A549 (cell line): ENCODE measurements around the gene SPINDOC. TPM values are rescaled to one million over a fixed set of nuclear protein-coding genes. Genes with fewer than 3 reads are reported as not detected.

Source experiments
- ATAC-seq, 2 experiments: fragments of 200-7000 bp in 1 of 2; fragments of >200 bp in 1 of 2; cut with Nextera tagmentation in 1 of 2; cut with Tn5 transposase in 1 of 2; 3 replicates each; pipeline versions ENCODE4 v1.8.0 to v1.9.1; 2018 to 2020; ENCODE audit warnings: mild to moderate bottlenecking in 1 of 2, moderate library complexity in 1 of 2
- CTCF ChIA-PET: fragments of 300-600 bp; sonication (Branson Sonifier 250); formaldehyde crosslinking; extraction: SDS; loops from one replicate; lab custom pipeline; 2021; ENCODE audit warnings: antibody characterized with exemption, inconsistent platforms; lab: Yijun Ruan, JAX
- POLR2A ChIA-PET: fragments of 350-600 bp; formaldehyde crosslinking; extraction: SDS; loops from one replicate; lab custom pipeline; 2021; ENCODE audit warnings: antibody characterized with exemption, inconsistent platforms; lab: Yijun Ruan, JAX
- DNase-seq, 2 experiments: peaks; one replicate each; pipeline versions ENCODE4 v3.0.0 to v3.0.0-alpha.2; 2011 to 2016; ENCODE audit warnings: low read depth in 1 of 2, low spot score in 1 of 2
- FAIRE-seq: peaks from 2 replicates; lab custom pipeline; 2011; peaks lifted over from hg19 to GRCh38; lab: Jason Lieb, UNC
- H3K27ac ChIP-seq, 2 experiments: fragments of >200 bp; sonication (Bioruptor Twin); formaldehyde crosslinking; 3 replicates each; pipeline ENCODE4 v1.5.1; 2016 to 2017
- H3K4me1 ChIP-seq: fragments of >200 bp; sonication (Bioruptor Twin); formaldehyde crosslinking; 3 replicates; pipeline ENCODE4 v1.6.1; 2016
- H3K4me2 ChIP-seq: fragments of >200 bp; sonication (Bioruptor Twin); formaldehyde crosslinking; 3 replicates; pipeline ENCODE4 v1.6.1; 2016
- H3K4me3 ChIP-seq: fragments of >200 bp; sonication (Bioruptor Twin); formaldehyde crosslinking; 3 replicates; pipeline ENCODE4 v1.5.1; 2016
- H3K9me3 ChIP-seq: fragments of >200 bp; sonication (Bioruptor Twin); formaldehyde crosslinking; 3 replicates; pipeline ENCODE4 v1.6.1; 2016
- EHF ChIP-seq: fragments of 250-450 bp; sonication (Bioruptor Pico); IDR thresholded peaks from 2 replicates; pipeline ENCODE4 v1.5.0; 2020; ENCODE audit warnings: mild to moderate bottlenecking
- GATA3 ChIP-seq: IDR thresholded peaks from 2 replicates; pipeline ENCODE4 v1.6.1; 2012; ENCODE audit warnings: borderline replicate concordance
- HDAC2 ChIP-seq: fragments of 200-600 bp; sonication (generic); IDR thresholded peaks from 2 replicates; pipeline ENCODE4 v1.6.1; 2016
- HOXB13 ChIP-seq: fragments of 250-450 bp; sonication (Bioruptor Pico); IDR thresholded peaks from 2 replicates; pipeline ENCODE4 v1.5.0; 2020; ENCODE audit warnings: low read depth, mild to moderate bottlenecking, moderate library complexity
- JUN ChIP-seq, 2 experiments: fragments of >200 bp; sonication (Bioruptor Twin); formaldehyde crosslinking; IDR thresholded peaks; 2 replicates in 1 of 2; 3 replicates in 1 of 2; pipeline ENCODE4 v1.6.1; 2016 to 2017
- JUNB ChIP-seq: fragments of >200 bp; sonication (Bioruptor Twin); formaldehyde crosslinking; IDR thresholded peaks from 2 replicates; pipeline ENCODE4 v1.6.1; 2016
- NPAS2 ChIP-seq: fragments of 250-450 bp; sonication (Bioruptor Pico); IDR thresholded peaks from 2 replicates; pipeline ENCODE4 v1.8.0; 2022; ENCODE audit warnings: mild to moderate bottlenecking, moderate library complexity, borderline replicate concordance
- POLR2A ChIP-seq: IDR thresholded peaks from 2 replicates; pipeline ENCODE4 v1.6.1; 2012; ENCODE audit warnings: mild to moderate bottlenecking, low read length
- RFX5 ChIP-seq: fragments of 450-650 bp; IDR thresholded peaks from 2 replicates; pipeline ENCODE4 v1.7.1; 2014; ENCODE audit warnings: antibody characterized with exemption, mild to moderate bottlenecking, moderate library complexity
- RNF2 ChIP-seq: fragments of 200-600 bp; sonication (generic); IDR thresholded peaks from 2 replicates; pipeline ENCODE4 v1.6.1; 2016; ENCODE audit warnings: low read depth, mild to moderate bottlenecking, antibody characterized with exemption, moderate library complexity, borderline replicate concordance
- TFCP2L1 ChIP-seq: fragments of 250-450 bp; sonication (Bioruptor Pico); IDR thresholded peaks from 2 replicates; pipeline ENCODE4 v1.5.0; 2021; ENCODE audit warnings: mild to moderate bottlenecking
- TP53 ChIP-seq: fragments of 250-450 bp; sonication (Bioruptor Pico); IDR thresholded peaks from 2 replicates; pipeline ENCODE4 v1.5.0; 2021; ENCODE audit warnings: mild to moderate bottlenecking, moderate library complexity
- WGBS: methylation state at CpG from one replicate; pipeline ENCODE4 v1.1.6; 2017; ENCODE audit errors: missing lambda C conversion rate; 5-methylcytosine and 5-hydroxymethylcytosine counted together
- polyA minus RNA-seq: library from RNA; depleted of rRNA, polyadenylated mRNA; stranded (reverse); fragments of >200 nt; gene quantifications from 2 replicates; pipeline ENCODE4 v1.2.3, GENCODE V29; 2011; rRNA and poly(A)+ RNA removed
- polyA plus RNA-seq, 4 experiments: library from polyadenylated mRNA; depleted of rRNA in 3 of 4; stranded (reverse); fragments of >200 nt; fragmentation: RNase III in 1 of 4; extraction: RNeasy Plus Mini Kit Qiagen cat#74134 plus additional on column Dnase treatment in 1 of 4; gene quantifications; 2 replicates in 3 of 4; 3 replicates in 1 of 4; pipeline ENCODE4 v1.2.3, GENCODE V29; 2011 to 2017
- TF ChIP-seq, protein P1 (sequence below): IDR thresholded peaks from 2 replicates; pipeline ENCODE4 v1.6.1; 2012
- TF ChIP-seq, protein P2 (sequence below): fragments of 250-450 bp; sonication (Bioruptor Pico); IDR thresholded peaks from 2 replicates; pipeline ENCODE4 v1.5.0; 2020; ENCODE audit warnings: low read depth, mild to moderate bottlenecking, moderate library complexity
- TF ChIP-seq, protein P3 (sequence below): IDR thresholded peaks from 2 replicates; pipeline ENCODE4 v1.6.1; 2012; ENCODE audit warnings: low read depth, borderline replicate concordance
- TF ChIP-seq, protein P4 (sequence below): fragments of >200 bp; sonication (Bioruptor Twin); formaldehyde crosslinking; IDR thresholded peaks from 3 replicates; pipeline ENCODE4 v1.6.1; 2016
- TF ChIP-seq, protein P5 (sequence below): fragments of 150-350 bp; IDR thresholded peaks from 2 replicates; pipeline ENCODE4 v1.6.1; 2014; ENCODE audit warnings: low read depth, mild to moderate bottlenecking, low read length

SPINDOC gene, protein sequence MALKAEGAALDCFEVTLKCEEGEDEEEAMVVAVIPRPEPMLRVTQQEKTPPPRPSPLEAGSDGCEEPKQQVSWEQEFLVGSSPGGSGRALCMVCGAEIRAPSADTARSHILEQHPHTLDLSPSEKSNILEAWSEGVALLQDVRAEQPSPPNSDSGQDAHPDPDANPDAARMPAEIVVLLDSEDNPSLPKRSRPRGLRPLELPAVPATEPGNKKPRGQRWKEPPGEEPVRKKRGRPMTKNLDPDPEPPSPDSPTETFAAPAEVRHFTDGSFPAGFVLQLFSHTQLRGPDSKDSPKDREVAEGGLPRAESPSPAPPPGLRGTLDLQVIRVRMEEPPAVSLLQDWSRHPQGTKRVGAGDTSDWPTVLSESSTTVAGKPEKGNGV
- 15.6 and 17.6 TPM in 2 replicates for polyA plus RNA-seq (2011; rRNA removed)
- 46.0 and 55.7 TPM in 2 replicates for polyA plus RNA-seq (2012; cell fraction: cytosol; rRNA removed)
- 38.7 and 42.5 TPM in 2 replicates for polyA plus RNA-seq (2012; cell fraction: nucleus; rRNA removed)
- 30.4 to 34.8 TPM (median 32.1 TPM) in 3 replicates for polyA plus RNA-seq (2017; fragmentation: RNase III; extraction: RNeasy Plus Mini Kit Qiagen cat#74134 plus additional on column Dnase treatment)
- 7.0 and 9.2 TPM in 2 replicates for polyA minus RNA-seq

DNA sequence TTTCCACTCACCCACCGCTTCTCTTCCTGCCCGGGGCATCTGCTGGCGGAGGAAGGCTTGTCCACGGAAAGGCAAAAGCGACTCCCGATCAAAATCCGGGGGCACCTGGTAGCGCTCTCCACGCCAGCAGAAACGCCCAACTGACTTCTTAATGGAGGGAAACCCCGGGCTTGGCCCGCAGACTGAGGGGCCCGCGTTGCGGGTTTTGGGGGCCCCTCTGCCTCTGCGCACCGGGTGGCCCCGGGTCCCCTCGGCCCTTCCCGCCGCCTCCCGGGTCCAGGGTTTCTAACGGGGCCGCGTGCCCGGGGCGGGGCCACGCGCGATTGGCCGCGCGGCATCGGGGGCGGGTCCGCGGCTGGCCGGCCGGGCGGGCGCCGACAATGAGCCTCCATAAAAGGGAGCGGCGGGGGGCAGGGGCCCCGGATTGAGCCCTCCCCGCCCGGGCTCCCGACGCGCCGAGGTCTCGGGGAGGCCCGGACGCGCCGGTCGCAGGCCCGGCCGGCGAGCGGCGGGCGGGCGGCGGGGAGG, at the start of gene SPINDOC:
Gene SPINDOC, plus strand, starts transcription at position 422 of the 528 bp plus-strand sequence. CDS start 231 bp downstream, outside the sequence.
- no peak for FAIRE-seq
- CTCF ChIA-PET = interaction anchor here (1.0 to 7.0 kb wide), 3 partner anchors 24 to 133 kb away, joined by 4 to 32 read pairs (median 5); partner anchors contain the start of gene ZFTA
- peak within 1 kb of the TSS; percentile 97 for H3K4me2 ChIP-seq
- TF ChIP-seq, protein P1, sequence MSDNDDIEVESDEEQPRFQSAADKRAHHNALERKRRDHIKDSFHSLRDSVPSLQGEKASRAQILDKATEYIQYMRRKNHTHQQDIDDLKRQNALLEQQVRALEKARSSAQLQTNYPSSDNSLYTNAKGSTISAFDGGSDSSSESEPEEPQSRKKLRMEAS = peak; percentile 85
- TF ChIP-seq POLR2A (peak; percentile 55), TP53 (CRISPR knock-in tag) (no peak), RNF2 (peak; percentile 60; the same call in 1 of the 2 replicates), JUN (IDR thresholded peaks at IDR 0.05) (peak in 1 of 2 experiments; percentile 85; a peak in 4 of 5 replicates), JUNB (no peak), HOXB13 (CRISPR knock-in tag) (peak; percentile 33; the same call in 1 of the 2 replicates), NPAS2 (CRISPR knock-in tag) (peak; percentile 47; the same call in 1 of the 2 replicates), RFX5 (no peak)
- TF ChIP-seq, protein P2, sequence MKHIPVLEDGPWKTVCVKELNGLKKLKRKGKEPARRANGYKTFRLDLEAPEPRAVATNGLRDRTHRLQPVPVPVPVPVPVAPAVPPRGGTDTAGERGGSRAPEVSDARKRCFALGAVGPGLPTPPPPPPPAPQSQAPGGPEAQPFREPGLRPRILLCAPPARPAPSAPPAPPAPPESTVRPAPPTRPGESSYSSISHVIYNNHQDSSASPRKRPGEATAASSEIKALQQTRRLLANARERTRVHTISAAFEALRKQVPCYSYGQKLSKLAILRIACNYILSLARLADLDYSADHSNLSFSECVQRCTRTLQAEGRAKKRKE (CRISPR knock-in tag) = peak; percentile 53; the same call in 1 of the 2 replicates
- TF ChIP-seq, protein P3, sequence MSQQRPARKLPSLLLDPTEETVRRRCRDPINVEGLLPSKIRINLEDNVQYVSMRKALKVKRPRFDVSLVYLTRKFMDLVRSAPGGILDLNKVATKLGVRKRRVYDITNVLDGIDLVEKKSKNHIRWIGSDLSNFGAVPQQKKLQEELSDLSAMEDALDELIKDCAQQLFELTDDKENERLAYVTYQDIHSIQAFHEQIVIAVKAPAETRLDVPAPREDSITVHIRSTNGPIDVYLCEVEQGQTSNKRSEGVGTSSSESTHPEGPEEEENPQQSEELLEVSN = peak; percentile 92
- TF ChIP-seq, protein P4, sequence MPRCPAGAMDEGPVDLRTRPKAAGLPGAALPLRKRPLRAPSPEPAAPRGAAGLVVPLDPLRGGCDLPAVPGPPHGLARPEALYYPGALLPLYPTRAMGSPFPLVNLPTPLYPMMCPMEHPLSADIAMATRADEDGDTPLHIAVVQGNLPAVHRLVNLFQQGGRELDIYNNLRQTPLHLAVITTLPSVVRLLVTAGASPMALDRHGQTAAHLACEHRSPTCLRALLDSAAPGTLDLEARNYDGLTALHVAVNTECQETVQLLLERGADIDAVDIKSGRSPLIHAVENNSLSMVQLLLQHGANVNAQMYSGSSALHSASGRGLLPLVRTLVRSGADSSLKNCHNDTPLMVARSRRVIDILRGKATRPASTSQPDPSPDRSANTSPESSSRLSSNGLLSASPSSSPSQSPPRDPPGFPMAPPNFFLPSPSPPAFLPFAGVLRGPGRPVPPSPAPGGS = peak; percentile 95
- TF ChIP-seq, all 56 proteins: peak for 9
- peak within 1 kb of the TSS; percentile 94 for H3K4me3 ChIP-seq
- peak within 1 kb of the TSS; percentile 96 to 97 for H3K27ac ChIP-seq
- peak; percentile 89 to 91 for ATAC-seq
- H3K9me3 ChIP-seq = no peaks in the 10 kb centered on the region
- POLR2A ChIA-PET = interaction anchor here (1.2 kb wide), 1 partner anchor 10 kb away, joined by 3 read pairs; no protein-coding TSS in a partner anchor
- under 1% methylated on average over 22 of the region's 65 CpGs for WGBS
- DNase-seq = peak; percentile 60 to 89
- peaks cover 17% of the 10 kb centered on the region for H3K4me1 ChIP-seq

DNA sequence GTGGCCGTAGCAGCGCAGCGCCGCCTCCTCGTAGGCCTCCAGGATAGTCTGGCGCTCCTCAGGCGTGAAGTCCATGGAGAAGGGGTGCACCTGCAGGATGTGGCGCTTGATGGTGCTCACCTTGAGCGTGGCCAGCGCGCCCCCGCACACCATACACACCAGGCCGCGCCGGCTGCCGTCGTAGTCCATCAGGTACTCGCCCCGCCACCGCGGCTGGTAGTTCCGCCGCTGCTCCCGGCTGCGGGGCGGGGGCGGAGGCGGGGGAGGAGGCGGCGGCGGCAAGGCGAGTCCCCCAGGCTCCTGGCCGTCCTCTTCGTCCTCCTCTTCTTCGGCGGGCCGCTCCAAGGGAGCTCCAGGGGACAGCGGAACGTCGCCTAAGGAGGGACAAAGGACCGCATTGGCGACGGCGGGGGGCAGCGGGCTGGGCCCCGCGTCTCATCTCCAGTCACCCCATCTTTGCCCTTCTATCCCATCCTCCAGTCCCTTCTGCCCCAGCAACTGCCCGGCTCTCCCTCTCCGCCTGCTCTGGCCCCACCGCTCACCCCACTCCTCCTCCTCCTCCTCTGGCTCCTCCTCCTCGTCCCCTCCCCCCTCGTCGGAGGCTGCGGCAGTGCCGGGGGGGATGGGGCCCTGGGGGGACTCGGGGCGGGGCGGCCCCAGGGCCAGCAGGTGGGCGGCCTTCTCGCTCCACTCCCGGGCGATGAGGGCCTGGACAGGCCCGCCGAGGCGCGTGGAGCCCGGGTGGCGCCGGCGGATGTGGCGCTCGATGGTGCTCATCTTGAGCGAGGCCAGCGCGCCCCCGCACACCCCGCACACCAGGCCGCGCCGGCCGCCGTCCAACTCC, 49.5 kb upstream of the SPINDOC start:
- Histone ChIP-seq H3K4me3 (no peak overlapping the region), H3K9me3 (no peaks in the 10 kb centered on the region), H3K4me1 (peaks cover 26% of the 10 kb centered on the region), H3K27ac (no peak overlapping the region), H3K4me2 (no peak overlapping the region)
- ChIA-PET POLR2A (no interaction called here), CTCF (interaction anchor here (0.7 to 1.6 kb wide), 2 partner anchors 74 to 182 kb away, joined by 4 to 6 read pairs; no protein-coding TSS in a partner anchor)
- FAIRE-seq (no peak), ATAC-seq (no peak), DNase-seq (no peak)
- 96% methylated on average over 46 of the region's 82 CpGs for whole genome bisulfite sequencing
- no peak for TF ChIP-seq TFCP2L1

DNA sequence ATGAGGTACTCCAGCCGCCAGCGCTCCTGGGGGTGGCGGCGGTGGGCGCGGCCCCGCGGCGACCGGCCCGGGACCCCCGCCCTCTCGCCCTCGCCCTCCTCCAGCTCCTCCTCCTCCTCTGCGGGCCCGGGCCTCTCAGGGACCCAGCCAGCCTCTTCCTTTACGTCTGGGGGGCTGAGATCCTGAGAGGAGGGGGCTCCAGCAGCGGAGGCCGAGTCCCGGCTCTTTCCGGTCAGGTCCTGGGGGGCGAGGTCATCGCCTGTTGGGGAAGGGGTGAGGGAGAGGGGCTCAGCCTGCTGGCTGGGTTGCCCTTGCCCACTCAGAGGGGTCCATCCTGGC, 48.9 kb upstream of the SPINDOC start:
- no peak for FAIRE-seq
- TF ChIP-seq HDAC2 (no peak), EHF (no peak), GATA3 (no peak)
- TF ChIP-seq, protein P5, sequence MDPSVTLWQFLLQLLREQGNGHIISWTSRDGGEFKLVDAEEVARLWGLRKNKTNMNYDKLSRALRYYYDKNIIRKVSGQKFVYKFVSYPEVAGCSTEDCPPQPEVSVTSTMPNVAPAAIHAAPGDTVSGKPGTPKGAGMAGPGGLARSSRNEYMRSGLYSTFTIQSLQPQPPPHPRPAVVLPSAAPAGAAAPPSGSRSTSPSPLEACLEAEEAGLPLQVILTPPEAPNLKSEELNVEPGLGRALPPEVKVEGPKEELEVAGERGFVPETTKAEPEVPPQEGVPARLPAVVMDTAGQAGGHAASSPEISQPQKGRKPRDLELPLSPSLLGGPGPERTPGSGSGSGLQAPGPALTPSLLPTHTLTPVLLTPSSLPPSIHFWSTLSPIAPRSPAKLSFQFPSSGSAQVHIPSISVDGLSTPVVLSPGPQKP = no peak
- TF ChIP-seq, protein P3 = no peak
- TF ChIP-seq, all 56 proteins: peak for 0
- ChIA-PET POLR2A (no interaction called here), CTCF (interaction anchor here (0.6 to 1.6 kb wide), 3 partner anchors 14 to 181 kb away, joined by 4 to 6 read pairs (median 6); no protein-coding TSS in a partner anchor)
- Histone ChIP-seq H3K4me3 (no peak overlapping the region), H3K27ac (no peak overlapping the region), H3K4me2 (no peak overlapping the region), H3K4me1 (peaks cover 26% of the 10 kb centered on the region), H3K9me3 (no peaks in the 10 kb centered on the region)
- no peak for ATAC-seq
- WGBS = 100% methylated on average over 3 of the region's 23 CpGs
- no peak for DNase-seq
